Ishikawa (cell line): ENCODE results near the gene OR5B12.

Experiments
- CREB1 ChIP-seq: IDR thresholded peaks from 2 replicates; pipeline ENCODE4 v1.6.1; 2012; ENCODE audit warnings: low read depth
- EGR1 ChIP-seq: IDR thresholded peaks from 2 replicates; pipeline ENCODE4 v1.6.1; 2012
- TF ChIP-seq, protein P1 (sequence below): IDR thresholded peaks from 2 replicates; pipeline ENCODE4 v1.6.1; 2012; ENCODE audit warnings: low read depth, mild to moderate bottlenecking

DNA sequence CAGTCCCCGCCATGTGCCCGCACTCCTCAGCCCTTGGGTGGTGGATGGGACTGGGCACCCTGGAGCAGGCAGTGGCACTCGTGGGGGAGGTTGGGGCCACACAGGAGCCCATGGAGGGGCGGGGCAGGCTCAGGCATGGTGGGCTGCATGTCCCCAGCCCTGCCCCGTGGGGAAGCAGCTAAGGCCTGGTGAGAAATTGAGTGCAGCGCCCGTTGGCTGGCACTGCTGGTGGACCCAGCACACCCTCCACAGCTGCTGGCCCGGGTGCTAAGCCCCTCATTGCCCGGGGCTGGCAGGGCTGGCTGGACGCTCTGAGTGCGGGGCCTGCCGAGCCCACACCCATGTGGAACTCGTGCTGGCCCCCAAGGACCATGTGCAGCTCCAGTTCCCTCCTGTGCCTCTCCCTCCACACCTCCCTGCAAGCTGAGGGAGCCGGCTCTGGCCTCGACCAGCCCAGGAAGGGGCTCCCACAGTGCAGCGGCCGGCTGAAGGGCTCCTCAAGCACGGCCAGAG, 51.4 kb downstream of the OR5B12 start:
- no peak for TF ChIP-seq EGR1
- TF ChIP-seq CREB1 = no peak
- TF ChIP-seq, protein P1, sequence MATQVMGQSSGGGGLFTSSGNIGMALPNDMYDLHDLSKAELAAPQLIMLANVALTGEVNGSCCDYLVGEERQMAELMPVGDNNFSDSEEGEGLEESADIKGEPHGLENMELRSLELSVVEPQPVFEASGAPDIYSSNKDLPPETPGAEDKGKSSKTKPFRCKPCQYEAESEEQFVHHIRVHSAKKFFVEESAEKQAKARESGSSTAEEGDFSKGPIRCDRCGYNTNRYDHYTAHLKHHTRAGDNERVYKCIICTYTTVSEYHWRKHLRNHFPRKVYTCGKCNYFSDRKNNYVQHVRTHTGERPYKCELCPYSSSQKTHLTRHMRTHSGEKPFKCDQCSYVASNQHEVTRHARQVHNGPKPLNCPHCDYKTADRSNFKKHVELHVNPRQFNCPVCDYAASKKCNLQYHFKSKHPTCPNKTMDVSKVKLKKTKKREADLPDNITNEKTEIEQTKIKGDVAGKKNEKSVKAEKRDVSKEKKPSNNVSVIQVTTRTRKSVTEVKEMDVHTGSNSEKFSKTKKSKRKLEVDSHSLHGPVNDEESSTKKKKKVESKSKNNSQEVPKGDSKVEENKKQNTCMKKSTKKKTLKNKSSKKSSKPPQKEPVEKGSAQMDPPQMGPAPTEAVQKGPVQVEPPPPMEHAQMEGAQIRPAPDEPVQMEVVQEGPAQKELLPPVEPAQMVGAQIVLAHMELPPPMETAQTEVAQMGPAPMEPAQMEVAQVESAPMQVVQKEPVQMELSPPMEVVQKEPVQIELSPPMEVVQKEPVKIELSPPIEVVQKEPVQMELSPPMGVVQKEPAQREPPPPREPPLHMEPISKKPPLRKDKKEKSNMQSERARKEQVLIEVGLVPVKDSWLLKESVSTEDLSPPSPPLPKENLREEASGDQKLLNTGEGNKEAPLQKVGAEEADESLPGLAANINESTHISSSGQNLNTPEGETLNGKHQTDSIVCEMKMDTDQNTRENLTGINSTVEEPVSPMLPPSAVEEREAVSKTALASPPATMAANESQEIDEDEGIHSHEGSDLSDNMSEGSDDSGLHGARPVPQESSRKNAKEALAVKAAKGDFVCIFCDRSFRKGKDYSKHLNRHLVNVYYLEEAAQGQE = no peak
